Measurements from ENCODE around the gene LEUTX.

Gene LEUTX

DNA sequence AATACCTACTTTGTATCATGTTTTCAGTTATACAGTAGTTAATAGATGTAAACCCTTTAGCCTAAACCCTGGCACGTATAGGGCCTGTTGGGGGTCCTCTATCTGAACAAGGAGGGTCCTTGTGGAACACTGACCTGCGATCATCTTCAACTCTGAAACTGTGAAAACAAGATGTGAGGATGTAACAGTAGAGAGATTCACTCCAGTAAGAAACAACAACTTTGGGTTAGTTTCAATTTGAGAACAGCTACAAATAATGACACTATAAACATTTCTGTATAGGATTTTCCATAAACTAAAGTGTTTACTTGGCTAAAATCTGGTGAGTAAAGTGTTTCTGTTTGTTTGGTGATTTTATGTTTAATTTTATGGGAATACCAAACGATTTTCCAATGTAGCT is 43.0 kb upstream of the LEUTX start:
- H3K27me3 ChIP-seq (ENCODE audit: control insufficient read depth in 3 of 3, insufficient read depth in 3 of 3, low read depth in 1 of 3, low read length in 3 of 3), result peaks cover 0 to 11% (median 2%) of the 10 kb centered on the region in 3 experiments
- no peak overlapping the region for H3K18ac ChIP-seq (ENCODE audit: low read length)
- no CpG with 5 or more reads among the region's 3 CpGs for WGBS, 2 donors (ENCODE audit: extremely low coverage in 2 of 2, insufficient read length in 2 of 2, insufficient replicate concordance in 1 of 2)
- no peak overlapping the region for H3K4ac ChIP-seq (ENCODE audit: low read length)
- no peak for DNase-seq (ENCODE audit: low spot score)
- H3K4me1 ChIP-seq (ENCODE audit: control insufficient read depth in 2 of 2, insufficient read depth in 1 of 2, low read depth in 1 of 2, low read length in 2 of 2), result no peaks in the 10 kb centered on the region
- H4K8ac ChIP-seq (ENCODE audit: low read depth, low read length), result no peak overlapping the region
- no peak overlapping the region for H2BK15ac ChIP-seq (ENCODE audit: low read length)
- no peaks in the 10 kb centered on the region for H3K9me3 ChIP-seq (replicated peaks in 1 of 2; ENCODE audit: control insufficient read depth in 2 of 2, insufficient read depth in 1 of 2, low read depth in 1 of 2, low read length in 2 of 2)
- H2AFZ ChIP-seq (ENCODE audit: low read length), result no peak overlapping the region
- no peaks in the 10 kb centered on the region for H3K36me3 ChIP-seq (replicated peaks in 1 of 2; ENCODE audit: control insufficient read depth in 2 of 2, insufficient read depth in 2 of 2, low read length in 2 of 2)
- no peak overlapping the region for H2BK12ac ChIP-seq (ENCODE audit: low read length)
- H2AK5ac ChIP-seq (ENCODE audit: low read depth, low read length), result no peak overlapping the region
- H2BK120ac ChIP-seq (ENCODE audit: low read depth, low read length), result no peak overlapping the region
- H4K91ac ChIP-seq (ENCODE audit: low read depth, low read length, poor library complexity), result no peak overlapping the region
- H3K27ac ChIP-seq (replicated peaks; ENCODE audit: low read length), result no peak overlapping the region
- no peak overlapping the region for H3K23ac ChIP-seq (ENCODE audit: low read depth, low read length, poor library complexity)
- H3K79me1 ChIP-seq (ENCODE audit: low read depth, low read length), result no peaks in the 10 kb centered on the region
- H3K4me2 ChIP-seq (ENCODE audit: insufficient read depth, low read length, poor library complexity, severe bottlenecking), result no peak overlapping the region
- no peak overlapping the region for H3K4me3 ChIP-seq (ENCODE audit: low read length in 2 of 2)
- H2BK5ac ChIP-seq (ENCODE audit: low read length), result no peak overlapping the region
- H3K9ac ChIP-seq (ENCODE audit: low read depth, low read length, poor library complexity), result no peak overlapping the region
- H3K14ac ChIP-seq (ENCODE audit: low read length), result no peak overlapping the region

DNA sequence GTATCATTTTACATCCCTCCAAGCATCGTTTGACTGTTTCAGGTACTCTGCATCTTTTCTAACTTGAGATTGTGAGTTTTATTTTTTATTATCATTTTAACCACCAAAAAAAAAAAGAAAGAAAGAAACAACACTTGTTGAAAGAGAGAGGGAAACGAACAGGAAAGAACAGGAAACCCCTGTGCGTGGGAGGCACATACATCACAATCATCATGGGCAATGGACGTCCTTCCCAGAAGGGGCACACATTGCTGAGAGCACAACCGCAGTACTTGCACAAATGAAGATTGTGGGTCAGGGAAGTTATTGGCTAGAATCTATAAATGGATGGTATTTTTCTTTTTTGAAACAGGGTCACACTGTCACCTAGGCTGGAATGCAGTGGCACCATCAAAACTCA is 42.6 kb upstream of the LEUTX start:
- no peak overlapping the region for H3K9ac ChIP-seq (ENCODE audit: low read depth, low read length, poor library complexity)
- H3K36me3 ChIP-seq (replicated peaks in 1 of 2; ENCODE audit: control insufficient read depth in 2 of 2, insufficient read depth in 2 of 2, low read length in 2 of 2), result no peaks in the 10 kb centered on the region
- H2BK12ac ChIP-seq (ENCODE audit: low read length), result no peak overlapping the region
- no peak overlapping the region for H2BK120ac ChIP-seq (ENCODE audit: low read depth, low read length)
- H3K18ac ChIP-seq (ENCODE audit: low read length), result no peak overlapping the region
- no peak overlapping the region for H4K91ac ChIP-seq (ENCODE audit: low read depth, low read length, poor library complexity)
- no peak overlapping the region for H2BK5ac ChIP-seq (ENCODE audit: low read length)
- no peaks in the 10 kb centered on the region for H3K9me3 ChIP-seq (replicated peaks in 1 of 2; ENCODE audit: control insufficient read depth in 2 of 2, insufficient read depth in 1 of 2, low read depth in 1 of 2, low read length in 2 of 2)
- H2AFZ ChIP-seq (ENCODE audit: low read length), result no peak overlapping the region
- H2BK15ac ChIP-seq (ENCODE audit: low read length), result no peak overlapping the region
- H3K4ac ChIP-seq (ENCODE audit: low read length), result no peak overlapping the region
- no peak overlapping the region for H3K14ac ChIP-seq (ENCODE audit: low read length)
- H3K27me3 ChIP-seq (ENCODE audit: control insufficient read depth in 3 of 3, insufficient read depth in 3 of 3, low read depth in 1 of 3, low read length in 3 of 3), result peaks cover 0 to 11% (median 2%) of the 10 kb centered on the region in 3 experiments
- WGBS, 2 donors (ENCODE audit: extremely low coverage in 2 of 2, insufficient read length in 2 of 2, insufficient replicate concordance in 1 of 2), result no CpG with 5 or more reads among the region's 5 CpGs
- H3K4me2 ChIP-seq (ENCODE audit: insufficient read depth, low read length, poor library complexity, severe bottlenecking), result no peak overlapping the region
- no peak for DNase-seq (ENCODE audit: low spot score)
- H3K79me1 ChIP-seq (ENCODE audit: low read depth, low read length), result no peaks in the 10 kb centered on the region
- H3K4me1 ChIP-seq (ENCODE audit: control insufficient read depth in 2 of 2, insufficient read depth in 1 of 2, low read depth in 1 of 2, low read length in 2 of 2), result no peaks in the 10 kb centered on the region
- no peak overlapping the region for H3K23ac ChIP-seq (ENCODE audit: low read depth, low read length, poor library complexity)
- H4K8ac ChIP-seq (ENCODE audit: low read depth, low read length), result no peak overlapping the region
- no peak overlapping the region for H3K4me3 ChIP-seq (ENCODE audit: low read length in 2 of 2)
- no peak overlapping the region for H3K27ac ChIP-seq (replicated peaks; ENCODE audit: low read length)
- no peak overlapping the region for H2AK5ac ChIP-seq (ENCODE audit: low read depth, low read length)

DNA sequence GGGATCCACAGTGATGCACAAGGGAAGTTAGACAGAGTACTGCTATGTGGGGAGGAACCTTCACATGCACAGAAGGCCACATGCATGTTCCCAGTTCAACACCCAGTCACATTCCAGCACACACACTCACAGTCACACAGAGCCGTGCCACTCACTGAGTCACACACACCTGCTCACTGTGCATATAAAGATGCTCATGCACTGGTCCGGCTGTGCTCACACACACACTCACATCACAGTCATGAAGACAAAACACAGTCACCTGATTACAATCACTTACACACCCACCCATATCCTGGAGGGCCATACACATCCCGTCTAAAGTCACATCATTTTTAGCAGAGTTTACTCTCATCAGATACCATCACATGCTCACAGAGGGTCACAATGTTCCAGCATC is 41.3 kb upstream of the LEUTX start:
- H3K4me2 ChIP-seq (ENCODE audit: insufficient read depth, low read length, poor library complexity, severe bottlenecking), result no peak overlapping the region
- DNase-seq (ENCODE audit: low spot score), result no peak
- no peak overlapping the region for H3K9ac ChIP-seq (ENCODE audit: low read depth, low read length, poor library complexity)
- H2AK5ac ChIP-seq (ENCODE audit: low read depth, low read length), result no peak overlapping the region
- no peak overlapping the region for H3K4ac ChIP-seq (ENCODE audit: low read length)
- no peak overlapping the region for H3K23ac ChIP-seq (ENCODE audit: low read depth, low read length, poor library complexity)
- H3K14ac ChIP-seq (ENCODE audit: low read length), result no peak overlapping the region
- no peak overlapping the region for H3K18ac ChIP-seq (ENCODE audit: low read length)
- H2BK120ac ChIP-seq (ENCODE audit: low read depth, low read length), result no peak overlapping the region
- no peaks in the 10 kb centered on the region for H3K36me3 ChIP-seq (replicated peaks in 1 of 2; ENCODE audit: control insufficient read depth in 2 of 2, insufficient read depth in 2 of 2, low read length in 2 of 2)
- H3K4me3 ChIP-seq (ENCODE audit: low read length in 2 of 2), result no peak overlapping the region
- H2BK15ac ChIP-seq (ENCODE audit: low read length), result no peak overlapping the region
- no peak overlapping the region for H4K91ac ChIP-seq (ENCODE audit: low read depth, low read length, poor library complexity)
- no peak overlapping the region for H2BK12ac ChIP-seq (ENCODE audit: low read length)
- H4K8ac ChIP-seq (ENCODE audit: low read depth, low read length), result no peak overlapping the region
- no peaks in the 10 kb centered on the region for H3K79me1 ChIP-seq (ENCODE audit: low read depth, low read length)
- no peak overlapping the region for H2BK5ac ChIP-seq (ENCODE audit: low read length)
- H3K4me1 ChIP-seq (ENCODE audit: control insufficient read depth in 2 of 2, insufficient read depth in 1 of 2, low read depth in 1 of 2, low read length in 2 of 2), result no peaks in the 10 kb centered on the region
- WGBS, 2 donors (ENCODE audit: extremely low coverage in 2 of 2, insufficient read length in 2 of 2, insufficient replicate concordance in 1 of 2), result no CpG with 5 or more reads among the region's 3 CpGs
- H3K27ac ChIP-seq (replicated peaks; ENCODE audit: low read length), result no peak overlapping the region
- H3K27me3 ChIP-seq (ENCODE audit: control insufficient read depth in 3 of 3, insufficient read depth in 3 of 3, low read depth in 1 of 3, low read length in 3 of 3), result peaks cover 0 to 11% (median 2%) of the 10 kb centered on the region in 3 experiments
- no peak overlapping the region for H2AFZ ChIP-seq (ENCODE audit: low read length)
- H3K9me3 ChIP-seq (replicated peaks in 1 of 2; ENCODE audit: control insufficient read depth in 2 of 2, insufficient read depth in 1 of 2, low read depth in 1 of 2, low read length in 2 of 2), result no peaks in the 10 kb centered on the region

DNA sequence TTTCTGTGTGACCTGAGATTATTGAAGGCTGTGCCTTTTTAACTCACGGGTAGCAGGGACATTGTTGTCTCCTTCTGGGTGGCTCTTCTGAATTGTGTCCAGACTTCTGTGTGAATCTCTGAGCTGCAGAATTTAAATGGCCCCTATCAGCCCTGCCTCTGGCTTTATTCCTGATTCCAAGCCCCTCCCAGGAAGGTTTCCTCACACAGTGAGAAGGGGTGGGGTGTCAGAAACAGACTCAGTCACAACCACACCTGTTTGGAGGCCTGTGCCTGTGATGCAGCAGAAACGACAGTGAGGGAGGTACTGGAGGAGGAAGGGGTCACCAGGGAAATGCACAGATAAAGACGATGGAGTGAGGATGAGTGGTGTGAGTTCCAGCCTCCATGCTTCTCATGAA is 40.8 kb upstream of the LEUTX start, which contains the start of gene CLC:
TSS of gene CLC (minus strand) at position 139 of the 400 bp plus-strand sequence. CDS start at position 62, 77 bp downstream.
- Histone ChIP-seq H3K18ac (ENCODE audit: low read length) (no peak within 1 kb of the TSS), H2BK120ac (ENCODE audit: low read depth, low read length) (no peak within 1 kb of the TSS), H2AFZ (ENCODE audit: low read length) (no peak within 1 kb of the TSS), H3K9me3 (replicated peaks in 1 of 2; ENCODE audit: control insufficient read depth in 2 of 2, insufficient read depth in 1 of 2, low read depth in 1 of 2, low read length in 2 of 2) (no peaks in the 10 kb centered on the region), H3K36me3 (replicated peaks in 1 of 2; ENCODE audit: control insufficient read depth in 2 of 2, insufficient read depth in 2 of 2, low read length in 2 of 2) (no peaks in the 10 kb centered on the region), H3K4me2 (ENCODE audit: insufficient read depth, low read length, poor library complexity, severe bottlenecking) (no peak within 1 kb of the TSS), H2BK5ac (ENCODE audit: low read length) (no peak within 1 kb of the TSS), H3K79me1 (ENCODE audit: low read depth, low read length) (no peaks in the 10 kb centered on the region), H3K23ac (ENCODE audit: low read depth, low read length, poor library complexity) (no peak within 1 kb of the TSS), H3K27ac (replicated peaks; ENCODE audit: low read length) (no peak within 1 kb of the TSS), H3K9ac (ENCODE audit: low read depth, low read length, poor library complexity) (no peak within 1 kb of the TSS), H2BK15ac (ENCODE audit: low read length) (no peak within 1 kb of the TSS), H3K4ac (ENCODE audit: low read length) (no peak within 1 kb of the TSS), H2BK12ac (ENCODE audit: low read length) (no peak within 1 kb of the TSS), H2AK5ac (ENCODE audit: low read depth, low read length) (no peak within 1 kb of the TSS), H3K4me3 (ENCODE audit: low read length in 2 of 2) (no peak within 1 kb of the TSS), H4K91ac (ENCODE audit: low read depth, low read length, poor library complexity) (no peak within 1 kb of the TSS), H3K27me3 (ENCODE audit: control insufficient read depth in 3 of 3, insufficient read depth in 3 of 3, low read depth in 1 of 3, low read length in 3 of 3) (peaks cover 0 to 11% (median 2%) of the 10 kb centered on the region in 3 experiments), H4K8ac (ENCODE audit: low read depth, low read length) (no peak within 1 kb of the TSS), H3K14ac (ENCODE audit: low read length) (no peak within 1 kb of the TSS), H3K4me1 (ENCODE audit: control insufficient read depth in 2 of 2, insufficient read depth in 1 of 2, low read depth in 1 of 2, low read length in 2 of 2) (no peaks in the 10 kb centered on the region)
- no peak for DNase-seq (ENCODE audit: low spot score)
- no CpG with 5 or more reads among the region's 3 CpGs for WGBS, 2 donors (ENCODE audit: extremely low coverage in 2 of 2, insufficient read length in 2 of 2, insufficient replicate concordance in 1 of 2)

Data from neuronal stem cell (in vitro differentiated cells).